ENCODE measurements around the gene CCNC. TPM values are rescaled to one million over a fixed set of nuclear protein-coding genes. Genes with fewer than 3 reads are reported as not detected.

CCNC gene
- total RNA-seq, 1 experiment from 2014 or later = 93.1 TPM

DNA sequence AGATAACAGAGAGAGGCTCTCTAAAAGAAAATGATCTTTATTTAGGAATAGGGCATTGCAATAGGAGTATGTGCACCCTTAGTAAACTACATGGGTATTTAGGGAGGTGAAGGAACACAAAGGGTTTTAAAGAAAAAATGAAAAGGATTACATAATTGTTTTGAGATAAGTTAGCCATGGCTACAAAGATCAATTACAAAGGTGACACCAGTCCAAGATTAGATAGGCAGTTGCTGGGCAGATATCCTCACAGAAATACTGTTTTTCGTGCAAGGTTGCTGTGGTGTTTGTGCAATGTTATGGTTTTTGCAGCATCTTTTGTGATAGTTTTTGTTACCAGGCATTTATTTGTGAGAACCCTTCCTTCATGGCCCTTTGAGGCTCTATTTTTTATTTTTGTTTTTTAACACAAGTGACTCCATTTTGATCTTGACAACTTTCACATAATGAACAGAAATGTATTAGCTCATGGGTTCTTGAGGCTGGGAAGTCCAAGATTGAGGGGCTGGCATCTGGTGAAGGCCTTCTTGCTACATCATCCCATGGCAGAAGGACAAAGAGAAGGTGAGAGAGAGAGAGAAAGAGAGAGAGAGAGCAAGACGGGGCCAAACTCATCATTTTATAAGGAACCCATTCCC, 5.6 kb upstream of the CCNC start:
- DNase-seq (ENCODE audit: low spot score) (no peak), ATAC-seq (no peak)
- H3K27me3 Mint-ChIP-seq (ENCODE audit: low read depth) = peaks cover 43% of the 10 kb centered on the region
- H3K4me3 Mint-ChIP-seq = no peak overlapping the region
- H3K27ac Mint-ChIP-seq = no peak overlapping the region
- H3K4me1 Mint-ChIP-seq = no peaks in the 10 kb centered on the region
- POLR2A ChIA-PET = no interaction called here
- CTCF ChIA-PET = no interaction called here
- TF ChIP-seq CDX4 (CRISPR knock-in tag; IDR thresholded peaks at IDR 0.05; ENCODE audit: borderline replicate concordance) (no peak), ZNF232 (CRISPR knock-in tag; IDR thresholded peaks at IDR 0.05) (no peak), ZBTB21 (CRISPR knock-in tag; IDR thresholded peaks at IDR 0.05; ENCODE audit: borderline replicate concordance) (no peak), PRRX2 (CRISPR knock-in tag; IDR thresholded peaks at IDR 0.05) (no peak), ZNF317 (CRISPR knock-in tag; IDR thresholded peaks at IDR 0.05; ENCODE audit: borderline replicate concordance, low read depth) (no peak), FOXP1 (CRISPR knock-in tag; IDR thresholded peaks at IDR 0.05; ENCODE audit: borderline replicate concordance) (no peak), ATF3 (CRISPR knock-in tag; conservative IDR thresholded peaks at IDR 0.05) (no peak), ZNF121 (CRISPR knock-in tag; IDR thresholded peaks at IDR 0.05) (no peak), TEAD4 (CRISPR knock-in tag; IDR thresholded peaks at IDR 0.05) (no peak), MXD4 (CRISPR knock-in tag; IDR thresholded peaks at IDR 0.05; ENCODE audit: borderline replicate concordance) (no peak), EMX1 (CRISPR knock-in tag; IDR thresholded peaks at IDR 0.05) (no peak), JUN (CRISPR knock-in tag; IDR thresholded peaks at IDR 0.05) (no peak), ZNF138 (CRISPR knock-in tag; conservative IDR thresholded peaks at IDR 0.05) (no peak), ZBTB43 (CRISPR knock-in tag; IDR thresholded peaks at IDR 0.05) (no peak), TCF7 (CRISPR knock-in tag; IDR thresholded peaks at IDR 0.05; ENCODE audit: low read depth) (no peak)
- TF ChIP-seq, protein P1, sequence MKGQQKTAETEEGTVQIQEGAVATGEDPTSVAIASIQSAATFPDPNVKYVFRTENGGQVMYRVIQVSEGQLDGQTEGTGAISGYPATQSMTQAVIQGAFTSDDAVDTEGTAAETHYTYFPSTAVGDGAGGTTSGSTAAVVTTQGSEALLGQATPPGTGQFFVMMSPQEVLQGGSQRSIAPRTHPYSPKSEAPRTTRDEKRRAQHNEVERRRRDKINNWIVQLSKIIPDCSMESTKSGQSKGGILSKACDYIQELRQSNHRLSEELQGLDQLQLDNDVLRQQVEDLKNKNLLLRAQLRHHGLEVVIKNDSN (CRISPR knock-in tag; IDR thresholded peaks at IDR 0.05) = no peak
- TF ChIP-seq, protein P2, sequence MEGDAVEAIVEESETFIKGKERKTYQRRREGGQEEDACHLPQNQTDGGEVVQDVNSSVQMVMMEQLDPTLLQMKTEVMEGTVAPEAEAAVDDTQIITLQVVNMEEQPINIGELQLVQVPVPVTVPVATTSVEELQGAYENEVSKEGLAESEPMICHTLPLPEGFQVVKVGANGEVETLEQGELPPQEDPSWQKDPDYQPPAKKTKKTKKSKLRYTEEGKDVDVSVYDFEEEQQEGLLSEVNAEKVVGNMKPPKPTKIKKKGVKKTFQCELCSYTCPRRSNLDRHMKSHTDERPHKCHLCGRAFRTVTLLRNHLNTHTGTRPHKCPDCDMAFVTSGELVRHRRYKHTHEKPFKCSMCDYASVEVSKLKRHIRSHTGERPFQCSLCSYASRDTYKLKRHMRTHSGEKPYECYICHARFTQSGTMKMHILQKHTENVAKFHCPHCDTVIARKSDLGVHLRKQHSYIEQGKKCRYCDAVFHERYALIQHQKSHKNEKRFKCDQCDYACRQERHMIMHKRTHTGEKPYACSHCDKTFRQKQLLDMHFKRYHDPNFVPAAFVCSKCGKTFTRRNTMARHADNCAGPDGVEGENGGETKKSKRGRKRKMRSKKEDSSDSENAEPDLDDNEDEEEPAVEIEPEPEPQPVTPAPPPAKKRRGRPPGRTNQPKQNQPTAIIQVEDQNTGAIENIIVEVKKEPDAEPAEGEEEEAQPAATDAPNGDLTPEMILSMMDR (IDR thresholded peaks at IDR 0.05) = no peak
- TF ChIP-seq, protein P3, sequence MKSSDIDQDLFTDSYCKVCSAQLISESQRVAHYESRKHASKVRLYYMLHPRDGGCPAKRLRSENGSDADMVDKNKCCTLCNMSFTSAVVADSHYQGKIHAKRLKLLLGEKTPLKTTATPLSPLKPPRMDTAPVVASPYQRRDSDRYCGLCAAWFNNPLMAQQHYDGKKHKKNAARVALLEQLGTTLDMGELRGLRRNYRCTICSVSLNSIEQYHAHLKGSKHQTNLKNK (CRISPR knock-in tag; IDR thresholded peaks at IDR 0.05) = no peak
- H3K36me3 Mint-ChIP-seq = no peaks in the 10 kb centered on the region
- H3K9me3 Mint-ChIP-seq = 0 out of 2 replicates have a peak, but pooled peaks cover 3% of the 10 kb centered on the region

DNA sequence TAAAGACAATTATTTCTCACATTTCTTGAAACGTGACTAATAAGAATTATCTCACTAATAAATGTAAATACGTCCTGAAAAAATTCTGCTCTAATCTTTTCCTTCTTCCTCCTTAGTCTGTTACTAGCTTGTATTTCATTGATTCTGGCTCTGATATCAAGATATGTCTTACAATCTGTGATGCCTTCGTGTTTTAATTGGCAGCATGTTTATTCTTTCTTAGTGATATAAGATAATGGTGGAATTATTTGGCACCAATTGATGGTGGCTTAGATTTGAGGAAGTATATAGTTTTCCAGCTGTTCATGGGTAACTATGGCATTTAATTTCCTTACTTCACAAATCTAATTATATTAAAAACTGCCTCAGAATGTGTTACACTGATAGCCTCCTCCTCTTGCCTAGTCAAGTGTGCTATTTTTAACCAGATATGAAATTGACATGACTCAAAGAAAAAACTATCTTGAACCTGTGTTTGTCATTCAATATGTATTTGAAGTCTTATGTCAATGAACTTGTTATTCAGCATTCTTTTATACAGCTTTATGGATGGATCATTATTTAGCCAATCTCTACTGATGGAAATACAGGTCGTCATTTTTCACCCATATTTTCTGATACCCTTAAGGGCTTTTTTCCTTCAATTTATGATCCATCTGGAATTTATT, 5.3 kb downstream of the CCNC start:
- CTCF ChIA-PET = no interaction called here
- Mint-ChIP-seq H3K36me3 (peaks cover 5% of the 10 kb centered on the region; the same call in 1 of the 2 replicates), H3K9me3 (no peaks in the 10 kb centered on the region), H3K4me3 (no peak overlapping the region), H3K27me3 (ENCODE audit: low read depth) (no peaks in the 10 kb centered on the region), H3K4me1 (peaks cover 16% of the 10 kb centered on the region), H3K27ac (peak overlapping the region; percentile 28; the same call in 1 of the 2 replicates)
- ATAC-seq (no peak), DNase-seq (ENCODE audit: low spot score) (no peak)
- POLR2A ChIA-PET = no interaction called here
- TF ChIP-seq ESRRA (CRISPR knock-in tag; IDR thresholded peaks at IDR 0.05; ENCODE audit: borderline replicate concordance) = no peak
- TF ChIP-seq ZNF121 (CRISPR knock-in tag; IDR thresholded peaks at IDR 0.05) = no peak
- TF ChIP-seq ZSCAN18 (CRISPR knock-in tag; IDR thresholded peaks at IDR 0.05) = no peak
- no peak for TF ChIP-seq FOXK1 (CRISPR knock-in tag; IDR thresholded peaks at IDR 0.05)
- TF ChIP-seq, protein P4, sequence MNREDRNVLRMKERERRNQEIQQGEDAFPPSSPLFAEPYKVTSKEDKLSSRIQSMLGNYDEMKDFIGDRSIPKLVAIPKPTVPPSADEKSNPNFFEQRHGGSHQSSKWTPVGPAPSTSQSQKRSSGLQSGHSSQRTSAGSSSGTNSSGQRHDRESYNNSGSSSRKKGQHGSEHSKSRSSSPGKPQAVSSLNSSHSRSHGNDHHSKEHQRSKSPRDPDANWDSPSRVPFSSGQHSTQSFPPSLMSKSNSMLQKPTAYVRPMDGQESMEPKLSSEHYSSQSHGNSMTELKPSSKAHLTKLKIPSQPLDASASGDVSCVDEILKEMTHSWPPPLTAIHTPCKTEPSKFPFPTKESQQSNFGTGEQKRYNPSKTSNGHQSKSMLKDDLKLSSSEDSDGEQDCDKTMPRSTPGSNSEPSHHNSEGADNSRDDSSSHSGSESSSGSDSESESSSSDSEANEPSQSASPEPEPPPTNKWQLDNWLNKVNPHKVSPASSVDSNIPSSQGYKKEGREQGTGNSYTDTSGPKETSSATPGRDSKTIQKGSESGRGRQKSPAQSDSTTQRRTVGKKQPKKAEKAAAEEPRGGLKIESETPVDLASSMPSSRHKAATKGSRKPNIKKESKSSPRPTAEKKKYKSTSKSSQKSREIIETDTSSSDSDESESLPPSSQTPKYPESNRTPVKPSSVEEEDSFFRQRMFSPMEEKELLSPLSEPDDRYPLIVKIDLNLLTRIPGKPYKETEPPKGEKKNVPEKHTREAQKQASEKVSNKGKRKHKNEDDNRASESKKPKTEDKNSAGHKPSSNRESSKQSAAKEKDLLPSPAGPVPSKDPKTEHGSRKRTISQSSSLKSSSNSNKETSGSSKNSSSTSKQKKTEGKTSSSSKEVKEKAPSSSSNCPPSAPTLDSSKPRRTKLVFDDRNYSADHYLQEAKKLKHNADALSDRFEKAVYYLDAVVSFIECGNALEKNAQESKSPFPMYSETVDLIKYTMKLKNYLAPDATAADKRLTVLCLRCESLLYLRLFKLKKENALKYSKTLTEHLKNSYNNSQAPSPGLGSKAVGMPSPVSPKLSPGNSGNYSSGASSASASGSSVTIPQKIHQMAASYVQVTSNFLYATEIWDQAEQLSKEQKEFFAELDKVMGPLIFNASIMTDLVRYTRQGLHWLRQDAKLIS (CRISPR knock-in tag; IDR thresholded peaks at IDR 0.05; ENCODE audit: borderline replicate concordance) = no peak
- no peak for TF ChIP-seq MYBL2 (CRISPR knock-in tag; IDR thresholded peaks at IDR 0.05)
- no peak for TF ChIP-seq RELA (CRISPR knock-in tag; IDR thresholded peaks at IDR 0.05; ENCODE audit: borderline replicate concordance)
- no peak for TF ChIP-seq ZNF317 (CRISPR knock-in tag; IDR thresholded peaks at IDR 0.05; ENCODE audit: borderline replicate concordance, low read depth)
